Brain microvascular endothelial cell (primary cell): Measurements from ENCODE around the gene CHN2.
A peak's percentile ranks its signal among the peaks of the same experiment; 100 is the strongest.

Experiments used
- DNase-seq: peaks from one replicate; pipeline ENCODE4 v3.0.0-alpha.2; 2020
- H3K27ac ChIP-seq: fragments of 250-450 bp; sonication (Bioruptor Pico); 2 replicates; pipeline ENCODE4 v1.5.1; 2020; ENCODE audit warnings: mild to moderate bottlenecking, moderate library complexity
- H3K27me3 ChIP-seq: fragments of 250-450 bp; sonication (Bioruptor Pico); replicated peaks from 2 replicates; pipeline ENCODE4 v1.5.1; 2020; ENCODE audit warnings: mild to moderate bottlenecking
- H3K36me3 ChIP-seq: fragments of 250-450 bp; sonication (Bioruptor Pico); replicated peaks from 2 replicates; pipeline ENCODE4 v1.5.1; 2020; ENCODE audit warnings: mild to moderate bottlenecking
- H3K4me3 ChIP-seq: 2 replicates; pipeline ENCODE4 v1.5.1; 2011; ENCODE audit warnings: low read depth, mild to moderate bottlenecking, control low read depth, low read length, moderate library complexity
- in situ Hi-C: cut with HindIII; loops from 2 replicates; pipeline ENCODE4 v1.10.0; 2017; ENCODE audit warnings: low sequenced_read_pairs, low pct_ligation_motif_present
- TF ChIP-seq, protein P1 (sequence below): IDR thresholded peaks from 2 replicates; pipeline ENCODE4 v1.5.1; 2011; ENCODE audit warnings: low read depth, mild to moderate bottlenecking, moderate library complexity, low read length, control low read depth, inconsistent platforms; ENCODE audit errors: missing control alignments

The CHN2 gene

DNA sequence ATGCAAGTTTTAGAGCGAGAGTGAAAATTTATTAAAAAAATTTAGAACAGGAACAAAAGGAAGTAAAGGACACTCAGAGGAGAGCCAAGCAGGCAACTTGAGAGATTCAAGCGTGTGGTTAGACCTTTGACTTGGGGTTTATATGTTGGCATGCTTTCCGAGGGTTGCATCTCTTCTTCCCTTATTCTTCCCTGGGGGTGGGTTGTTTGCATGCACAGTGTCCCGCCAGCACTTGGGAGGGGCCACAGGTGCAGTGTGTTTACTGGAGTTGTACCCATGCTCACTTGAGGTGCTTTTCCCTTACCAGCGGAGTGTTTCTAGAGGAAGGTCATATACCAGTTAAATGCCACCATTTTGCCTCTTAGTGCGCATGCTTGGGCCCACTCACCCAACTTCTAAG lies 96.3 kb downstream of the CHN2 start:
- Histone ChIP-seq H3K4me3 (no peak overlapping the region), H3K27me3 (no peaks in the 10 kb centered on the region), H3K36me3 (no peaks in the 10 kb centered on the region), H3K27ac (no peak overlapping the region)
- TF ChIP-seq, protein P1, sequence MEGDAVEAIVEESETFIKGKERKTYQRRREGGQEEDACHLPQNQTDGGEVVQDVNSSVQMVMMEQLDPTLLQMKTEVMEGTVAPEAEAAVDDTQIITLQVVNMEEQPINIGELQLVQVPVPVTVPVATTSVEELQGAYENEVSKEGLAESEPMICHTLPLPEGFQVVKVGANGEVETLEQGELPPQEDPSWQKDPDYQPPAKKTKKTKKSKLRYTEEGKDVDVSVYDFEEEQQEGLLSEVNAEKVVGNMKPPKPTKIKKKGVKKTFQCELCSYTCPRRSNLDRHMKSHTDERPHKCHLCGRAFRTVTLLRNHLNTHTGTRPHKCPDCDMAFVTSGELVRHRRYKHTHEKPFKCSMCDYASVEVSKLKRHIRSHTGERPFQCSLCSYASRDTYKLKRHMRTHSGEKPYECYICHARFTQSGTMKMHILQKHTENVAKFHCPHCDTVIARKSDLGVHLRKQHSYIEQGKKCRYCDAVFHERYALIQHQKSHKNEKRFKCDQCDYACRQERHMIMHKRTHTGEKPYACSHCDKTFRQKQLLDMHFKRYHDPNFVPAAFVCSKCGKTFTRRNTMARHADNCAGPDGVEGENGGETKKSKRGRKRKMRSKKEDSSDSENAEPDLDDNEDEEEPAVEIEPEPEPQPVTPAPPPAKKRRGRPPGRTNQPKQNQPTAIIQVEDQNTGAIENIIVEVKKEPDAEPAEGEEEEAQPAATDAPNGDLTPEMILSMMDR, result no peak
- in situ Hi-C loops, result no loop called here
- DNase-seq, result no peak

DNA sequence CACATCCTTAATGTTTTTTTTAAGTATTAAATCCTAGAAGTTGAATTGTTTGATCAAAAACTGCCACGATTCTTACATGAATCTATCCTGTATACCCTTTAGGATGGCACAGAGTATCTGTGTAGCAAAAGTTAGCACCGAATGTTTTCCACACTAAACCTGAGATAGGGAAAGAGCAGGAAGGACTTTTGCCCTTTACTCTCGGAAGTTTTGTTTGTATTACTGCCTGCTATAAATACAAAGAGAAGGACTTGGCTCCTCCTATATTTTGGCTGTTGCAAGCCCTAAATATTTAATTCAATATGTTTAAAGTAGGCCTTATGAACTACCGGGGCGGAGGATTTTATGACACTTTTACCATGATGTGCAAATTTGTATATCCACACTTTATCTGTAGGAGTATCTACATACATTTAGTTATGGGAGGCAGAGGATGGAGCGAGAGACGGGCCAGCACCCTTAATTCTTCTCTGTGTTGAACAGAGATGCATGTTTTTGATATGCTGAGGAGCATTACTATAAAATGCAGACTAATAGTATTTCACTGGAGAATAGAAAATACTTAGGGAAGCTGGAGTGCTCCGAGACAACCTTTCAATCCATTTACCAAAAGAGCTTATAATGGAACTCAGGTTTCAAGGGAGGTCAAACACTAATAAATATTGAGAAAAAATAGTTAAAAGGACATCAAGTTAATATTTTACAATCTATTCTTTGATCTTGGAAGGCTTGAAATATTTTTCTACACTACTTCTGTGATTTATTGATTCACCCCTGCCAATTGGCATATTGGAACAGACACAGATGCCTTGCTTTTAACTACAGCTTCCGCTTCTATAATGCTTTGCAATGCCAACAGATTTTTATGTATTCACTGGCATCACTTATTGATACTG lies 97.4 kb downstream of the CHN2 start:
- TF ChIP-seq, protein P1, result no peak
- Histone ChIP-seq H3K27me3 (no peaks in the 10 kb centered on the region), H3K27ac (no peak overlapping the region), H3K36me3 (no peaks in the 10 kb centered on the region), H3K4me3 (no peak overlapping the region)
- in situ Hi-C loops, result no loop called here
- no peak for DNase-seq

DNA sequence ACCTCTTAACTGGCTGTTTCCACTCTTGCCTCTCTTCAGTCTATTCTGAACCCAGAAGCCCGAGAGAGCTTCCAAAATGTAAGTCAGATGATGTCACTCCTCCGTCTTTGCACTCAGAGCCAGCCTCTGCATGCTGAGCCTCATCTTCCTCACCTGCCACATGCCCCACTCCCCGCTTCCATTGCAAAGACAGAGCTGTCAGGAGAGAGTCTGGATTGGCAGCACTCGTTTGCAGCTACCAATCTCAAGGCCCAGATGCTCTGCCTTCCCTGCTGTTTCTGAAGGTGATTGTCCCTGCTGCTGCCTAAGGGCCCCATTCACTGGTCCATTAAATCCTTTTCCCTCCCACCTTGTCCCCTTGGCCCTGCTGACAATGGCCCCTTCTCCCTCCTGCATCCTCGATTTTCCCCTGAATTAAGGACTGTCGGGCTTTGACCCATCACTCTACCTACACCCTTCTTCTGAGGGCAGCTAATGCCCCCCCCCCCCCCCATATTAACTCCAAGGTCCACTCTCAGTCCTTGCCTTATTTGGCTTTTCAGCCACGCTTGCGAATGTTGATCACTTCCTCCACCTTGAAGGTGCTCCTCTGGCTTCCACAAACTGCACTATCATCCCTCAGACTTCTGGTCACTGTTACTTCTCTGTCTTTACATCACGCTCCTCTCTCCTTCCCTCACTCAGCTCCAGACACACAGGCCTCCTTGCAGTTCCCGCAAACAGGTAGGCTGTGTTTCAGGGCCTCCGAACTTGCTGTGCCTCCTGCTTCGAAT lies 98.5 kb downstream of the CHN2 start:
- Histone ChIP-seq H3K27ac (no peak overlapping the region), H3K36me3 (no peaks in the 10 kb centered on the region), H3K4me3 (no peak overlapping the region), H3K27me3 (no peaks in the 10 kb centered on the region)
- TF ChIP-seq, protein P1, result no peak
- no peak for DNase-seq
- in situ Hi-C loops, result no loop called here

DNA sequence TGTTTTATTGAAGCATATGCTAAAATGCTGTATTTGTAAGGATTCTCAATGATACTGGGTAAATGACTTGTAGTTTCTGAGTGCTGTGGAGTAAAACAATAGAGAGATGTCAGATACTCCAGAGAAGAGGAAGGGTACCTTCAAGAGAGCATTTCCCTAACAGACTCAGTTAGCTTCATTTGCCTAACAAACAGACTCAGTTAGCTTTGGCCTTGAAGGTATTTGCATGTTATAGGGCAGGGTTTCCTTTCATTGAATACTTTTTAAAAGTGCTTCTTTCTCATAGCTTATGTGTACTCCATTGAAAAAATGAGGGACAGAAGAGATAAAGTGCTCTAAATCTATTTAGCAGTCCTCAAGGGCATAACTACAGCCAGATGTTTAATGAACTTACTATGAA lies 101.8 kb downstream of the CHN2 start:
- H3K36me3 ChIP-seq, result no peaks in the 10 kb centered on the region
- no peak overlapping the region for H3K27ac ChIP-seq
- TF ChIP-seq, protein P1, result no peak
- no peak overlapping the region for H3K4me3 ChIP-seq
- no peaks in the 10 kb centered on the region for H3K27me3 ChIP-seq
- in situ Hi-C loops, result no loop called here
- no peak for DNase-seq

DNA sequence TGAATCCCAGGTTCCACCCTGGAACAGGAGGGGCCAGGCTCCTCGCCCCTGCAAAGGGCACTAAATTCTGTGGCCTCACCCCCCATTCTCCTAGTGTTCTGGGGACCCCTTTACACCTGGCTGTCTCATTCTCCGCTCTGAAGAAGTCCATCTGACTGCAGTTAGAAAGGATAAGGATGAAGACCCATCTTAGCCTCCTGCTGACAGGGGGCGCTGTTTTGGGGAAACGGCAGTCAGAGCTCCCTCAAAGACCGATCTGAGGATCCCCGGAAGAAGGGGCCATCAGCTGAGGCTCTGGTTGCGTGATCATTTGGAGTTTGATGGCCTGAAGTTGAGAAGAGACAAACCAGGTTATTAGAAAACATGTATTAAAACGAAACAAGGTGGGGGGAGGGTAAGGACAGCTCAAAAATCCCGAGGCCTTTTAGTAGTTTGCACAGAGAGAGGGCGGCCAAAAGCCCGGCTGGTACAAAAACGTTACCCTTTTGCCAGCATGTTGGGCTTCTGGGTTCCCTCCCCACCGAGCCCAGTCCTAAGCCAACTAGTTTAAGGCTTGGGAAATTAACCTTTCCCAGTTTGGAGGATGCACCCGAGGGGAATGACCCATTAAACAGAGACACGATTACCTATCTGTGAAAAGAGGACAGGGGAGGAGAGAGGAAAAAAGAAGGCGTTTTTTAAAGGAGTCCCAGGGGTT lies 102.8 kb downstream of the CHN2 start:
- TF ChIP-seq, protein P1, result peak; percentile 24
- in situ Hi-C loops, result no loop called here
- no peak overlapping the region for H3K4me3 ChIP-seq
- H3K27me3 ChIP-seq, result no peaks in the 10 kb centered on the region
- no peak overlapping the region for H3K27ac ChIP-seq
- no peak for DNase-seq
- H3K36me3 ChIP-seq, result no peaks in the 10 kb centered on the region
